K562 (cell line): ENCODE results near the gene CYP11A1. TPM values are rescaled to one million over a fixed set of nuclear protein-coding genes. Genes with fewer than 3 reads are reported as not detected.

Source experiments
- ARID3B ChIP-seq: fragments of 250-450 bp; sonication (Bioruptor Pico); IDR thresholded peaks from 2 replicates; pipeline ENCODE4 v1.4.0; 2020; ENCODE audit warnings: borderline replicate concordance
- ATF3 ChIP-seq, 2 experiments: fragments of 450-650 bp in 1 of 2; sonication (generic) in 1 of 2; formaldehyde crosslinking in 1 of 2; IDR thresholded peaks in 1 of 2; conservative IDR thresholded peaks in 1 of 2; 2 replicates each; pipeline versions ENCODE4 v1.6.1 to v1.8.1; 2016 to 2023; ENCODE audit warnings: mild to moderate bottlenecking in 2 of 2, moderate library complexity in 2 of 2, inconsistent platforms in 1 of 2, missing genetic modification reagents in 1 of 2
- BCLAF1 ChIP-seq, 2 experiments: fragments of 450-650 bp in 1 of 2; IDR thresholded peaks; 2 replicates each; pipeline ENCODE4 v1.6.1; 2011 to 2017; ENCODE audit warnings: low read depth in 2 of 2, antibody characterized with exemption in 1 of 2, borderline replicate concordance in 1 of 2, low read length in 1 of 2, mild to moderate bottlenecking in 1 of 2, mixed read lengths in 1 of 2; ENCODE audit not compliant: control insufficient read depth in 1 of 2
- ESRRB ChIP-seq: fragments of 250-450 bp; sonication (Bioruptor Pico); IDR thresholded peaks from 2 replicates; pipeline ENCODE4 v1.5.0; 2020; ENCODE audit warnings: mild to moderate bottlenecking, moderate library complexity, borderline replicate concordance
- HDAC2 ChIP-seq: fragments of 450-650 bp; IDR thresholded peaks from 2 replicates; pipeline ENCODE4 v1.6.1; 2016; ENCODE audit warnings: mild to moderate bottlenecking
- HOXB6 ChIP-seq: fragments of 250-450 bp; sonication (Bioruptor Pico); IDR thresholded peaks from 2 replicates; pipeline ENCODE4 v1.5.1; 2022; ENCODE audit warnings: mild to moderate bottlenecking, borderline replicate concordance
- JUND ChIP-seq, 2 experiments: IDR thresholded peaks; 2 replicates in 1 of 2; 3 replicates in 1 of 2; pipeline ENCODE4 v1.6.1; 2011; ENCODE audit warnings: borderline replicate concordance in 2 of 2, low read depth in 2 of 2, low read length in 2 of 2, improper control_type of control experiment in 1 of 2, missing biosample characterization in 1 of 2, missing genetic modification characterization in 1 of 2, missing genetic modification reagents in 1 of 2
- KLF1 ChIP-seq: fragments of 450-650 bp; IDR thresholded peaks from 2 replicates; pipeline ENCODE4 v1.6.1; 2016; ENCODE audit warnings: missing genetic modification characterization, missing compliant biosample characterization
- NFATC3 ChIP-seq: fragments of 450-650 bp; IDR thresholded peaks from 2 replicates; pipeline ENCODE4 v1.6.1; 2017; ENCODE audit warnings: mild to moderate bottlenecking
- POU5F1 ChIP-seq: fragments of 150-350 bp; IDR thresholded peaks from 2 replicates; pipeline ENCODE4 v1.6.1; 2014; ENCODE audit warnings: borderline replicate concordance, low read length, low read depth, mild to moderate bottlenecking; ENCODE audit not compliant: partially characterized antibody
- RBM34 ChIP-seq: fragments of 200-400 bp; formaldehyde crosslinking; IDR thresholded peaks from 2 replicates; pipeline ENCODE4 v1.6.1; 2018; ENCODE audit warnings: low read length, borderline replicate concordance; ENCODE audit not compliant: insufficient read depth
- SMAD2 ChIP-seq: fragments of 150-350 bp; IDR thresholded peaks from 2 replicates; pipeline ENCODE4 v1.6.1; 2014; ENCODE audit warnings: low read depth, mild to moderate bottlenecking, low read length
- SREBF1 ChIP-seq: fragments of 150-350 bp; IDR thresholded peaks from 2 replicates; pipeline ENCODE4 v1.6.1; 2014; ENCODE audit warnings: antibody characterized with exemption, low read depth, low read length, borderline replicate concordance
- TAF15 ChIP-seq: fragments of 200-400 bp; formaldehyde crosslinking; IDR thresholded peaks from 2 replicates; pipeline ENCODE4 v1.6.1; 2017; ENCODE audit warnings: mild to moderate bottlenecking, low read depth, low read length, moderate library complexity
- TBP ChIP-seq: optimal IDR thresholded peaks from 2 replicates; pipeline ENCODE3; 2011; ENCODE audit warnings: low read depth, low read length, improper control_type of control experiment
- ZBTB12 ChIP-seq: fragments of 250-450 bp; sonication (Bioruptor Pico); IDR thresholded peaks from 2 replicates; pipeline ENCODE4 v1.4.0; 2020
- ZNF184 ChIP-seq: sonication (generic); formaldehyde crosslinking; IDR thresholded peaks from 2 replicates; pipeline ENCODE4 v1.5.0; 2020; ENCODE audit warnings: missing genetic modification reagents
- ZNF41 ChIP-seq: fragments of 250-450 bp; sonication (Bioruptor Pico); conservative IDR thresholded peaks from 2 replicates; pipeline ENCODE4 v1.4.0; 2020; ENCODE audit warnings: mild to moderate bottlenecking
- polyA plus RNA-seq, 8 experiments: library from polyadenylated mRNA; depleted of rRNA in 4 of 8; stranded (reverse) in 5 of 8; unstranded in 3 of 8; fragments of >200 nt; fragmentation: Nextera tagmentation in 2 of 8; fragmentation: Illumina TruSeq in 1 of 8; extraction: Ambion mirVana in 2 of 8; extraction: Trizol in 1 of 8; gene quantifications; 2 replicates each; pipeline versions ENCODE4 v1.2.1 to v1.2.3, GENCODE V29; 2011 to 2014; ENCODE audit warnings: inconsistent platforms in 1 of 8, missing spikeins in 1 of 8
- total RNA-seq, 7 experiments: library from RNA; depleted of rRNA in 6 of 7; stranded (reverse); fragments of >200 nt in 6 of 7; fragmentation: Illumina TruSeq in 2 of 7; extraction: Trizol in 2 of 7; gene quantifications; 2 replicates each; pipeline versions ENCODE4 v1.2.1 to v1.2.3, GENCODE V29; 2011 to 2021; ENCODE audit warnings: low replicate concordance in 1 of 7

Gene CYP11A1
- total and polyA plus RNA-seq, 9 of the 15 experiments (the other 6 are each of a cell fraction or from before 2014, with no cell fraction given) = 0.06 to 0.24 (median 0.10) TPM; not detected in 4

GRCh38 chr15:74382004-74382816 is 14.8 kb upstream of the CYP11A1 start (continued):
- TF ChIP-seq BCLAF1 (IDR thresholded peaks at IDR 0.05; ENCODE audit: borderline replicate concordance in 1 of 2, control insufficient read depth in 1 of 2, low read depth in 2 of 2, low read length in 1 of 2) (no peak), ATF3 (IDR thresholded peaks at IDR 0.05) (no peak), ATF3 (CRISPR knock-in tag; conservative IDR thresholded peaks at IDR 0.05) (no peak), TBP (peak; percentile 33), ESRRB (CRISPR knock-in tag) (no peak), JUND (IDR thresholded peaks at IDR 0.05; ENCODE audit: borderline replicate concordance, low read depth, low read length) (no peak; the same call in 1 of the 2 replicates), JUND (tag; IDR thresholded peaks at IDR 0.05; ENCODE audit: borderline replicate concordance, low read depth, low read length) (peak; percentile 33; the same call in 1 of the 3 replicates), RBM34 (no peak), ZBTB12 (CRISPR knock-in tag) (no peak), POU5F1 (no peak), SMAD2 (no peak), TAF15 (no peak), HDAC2 (no peak), KLF1 (tag) (no peak), HOXB6 (CRISPR knock-in tag) (no peak), SREBF1 (no peak), ZNF184 (no peak), ZNF41 (CRISPR knock-in tag) (no peak), NFATC3 (no peak), ARID3B (CRISPR knock-in tag) (no peak)
